CD4-positive, alpha-beta T cell treated with Interleukin-10 for 1 hour (primary cell): ENCODE results near the gene CCDC146.
"Not testable (repeated sequence)": the region's sequence is repeated elsewhere in the genome, so short reads cannot be mapped to it uniquely, and the experiment has no call there.

ENCODE experiments used
- DNase-seq: peaks from one replicate; pipeline ENCODE4 v3.0.0-alpha.2; 2020

The CCDC146 gene

DNA sequence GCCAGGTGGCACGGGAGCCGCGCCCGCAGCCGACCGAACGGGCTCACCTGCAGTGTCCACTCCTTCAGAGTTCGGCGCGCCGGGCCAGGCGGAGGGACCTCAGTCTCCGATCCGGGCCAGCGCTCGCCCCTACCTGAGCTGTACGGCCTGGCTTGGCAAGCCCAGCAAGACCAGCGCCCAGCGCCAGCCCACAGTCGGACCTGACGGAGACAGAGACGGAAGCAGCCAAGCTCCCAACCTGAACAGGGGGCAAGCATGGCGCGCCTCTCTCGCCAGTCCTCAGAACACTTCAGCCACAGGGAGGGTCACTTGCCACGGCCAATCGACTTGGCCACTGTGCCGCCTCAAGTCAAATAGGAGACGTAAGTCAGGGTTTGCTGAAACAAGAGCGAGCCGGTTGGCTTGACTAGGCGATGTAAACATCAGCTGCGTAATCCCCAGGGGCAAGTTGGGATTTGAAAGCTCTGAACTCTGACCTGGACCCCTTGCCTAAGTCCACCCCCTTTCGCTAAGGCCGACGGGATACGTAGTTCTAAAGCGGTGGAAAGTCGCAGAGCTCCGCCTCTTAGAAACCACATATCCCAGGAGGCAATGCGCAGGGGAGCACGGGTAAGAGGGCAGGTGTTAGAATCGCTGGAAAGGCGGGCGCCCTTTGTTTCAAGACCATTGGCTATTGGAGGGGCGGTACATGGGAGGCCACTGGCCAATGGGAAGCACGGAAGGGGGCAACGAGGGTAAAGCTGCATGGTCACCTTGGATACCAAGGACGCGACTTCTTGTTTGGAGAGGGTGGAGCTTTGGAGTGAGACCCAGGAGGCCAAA is at the start of gene CCDC146:
CCDC146 (plus strand) TSS at position 756 of the 822 bp plus-strand sequence. CDS start 45,054 bp downstream, outside the sequence.
- DNase-seq = peak; percentile 98

DNA sequence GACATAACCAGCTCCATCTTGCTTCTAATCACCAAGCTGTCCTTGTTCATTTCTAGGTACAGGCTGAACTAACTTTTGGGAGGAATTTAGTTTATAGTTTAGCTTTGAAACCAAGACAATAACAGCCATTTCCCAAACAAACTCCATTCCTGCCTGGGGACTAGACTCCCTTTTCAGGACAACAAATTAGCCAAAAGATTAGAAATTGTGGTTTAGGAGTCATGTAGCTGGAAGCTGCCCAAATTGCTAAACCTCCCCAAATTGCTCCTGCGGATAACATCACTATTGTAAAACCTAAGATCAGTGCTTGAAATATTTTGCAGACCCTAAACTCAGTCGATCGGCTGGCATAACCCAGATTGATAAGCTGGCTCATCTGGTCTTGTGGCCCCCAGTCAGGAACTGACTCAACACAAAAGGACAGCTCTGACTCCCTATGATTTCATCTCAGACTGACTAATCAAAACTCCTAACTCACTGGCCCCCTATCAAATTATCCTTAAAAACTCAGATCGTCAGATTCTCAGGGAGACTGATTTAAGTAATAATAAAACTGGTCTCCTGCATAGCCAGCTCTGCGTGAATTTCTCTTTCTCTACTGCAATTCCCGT is 47.5 kb upstream of the CCDC146 start:
- not testable (repeated sequence) for DNase-seq

DNA sequence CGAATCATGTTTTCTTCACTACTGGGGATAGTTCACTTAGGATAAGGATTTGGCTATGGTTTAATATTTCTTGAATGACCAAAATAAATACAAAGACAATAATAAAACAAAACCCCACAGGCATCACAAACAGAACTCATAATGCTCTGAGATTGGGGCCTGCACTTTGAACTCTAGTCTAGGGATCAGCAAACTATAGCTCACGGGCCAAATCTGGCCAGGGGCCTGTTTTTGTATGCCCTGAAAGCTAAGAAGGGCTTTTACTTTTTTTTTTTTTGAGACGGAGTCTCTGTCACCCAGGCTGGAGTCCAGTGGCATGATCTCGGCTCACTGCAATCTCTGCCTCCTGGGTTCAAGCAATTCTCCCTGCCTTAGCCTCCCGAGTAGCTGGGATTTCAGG is 45.4 kb upstream of the CCDC146 start:
- DNase-seq = not testable (repeated sequence)

- DNase-seq = not testable (repeated sequence)
Observed at GRCh38 chr7:77079112-77079511, 43.3 kb upstream of the CCDC146 start.

DNA sequence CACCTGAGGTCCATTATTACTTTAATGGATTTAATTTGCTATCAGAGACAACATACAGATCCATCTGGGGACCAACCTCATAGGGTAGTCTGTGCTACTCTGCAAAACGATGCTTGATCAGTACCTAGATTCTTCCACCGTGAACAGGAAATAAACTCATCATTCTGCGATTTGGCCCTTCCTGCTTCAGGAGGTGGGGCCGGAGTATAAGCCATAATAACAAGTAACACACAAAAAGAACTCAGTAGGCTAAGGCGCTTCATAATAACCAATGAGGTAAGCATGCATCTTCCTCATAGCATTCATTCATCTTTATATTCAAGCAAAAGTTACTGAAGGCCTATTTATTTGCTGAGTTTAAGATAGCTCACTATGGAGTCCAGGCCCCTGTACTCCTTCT is 42.8 kb upstream of the CCDC146 start:
- DNase-seq = not testable (repeated sequence)

GRCh38 chr7:77080236-77080635 is 42.2 kb upstream of the CCDC146 start:
- not testable (repeated sequence) for DNase-seq

DNA sequence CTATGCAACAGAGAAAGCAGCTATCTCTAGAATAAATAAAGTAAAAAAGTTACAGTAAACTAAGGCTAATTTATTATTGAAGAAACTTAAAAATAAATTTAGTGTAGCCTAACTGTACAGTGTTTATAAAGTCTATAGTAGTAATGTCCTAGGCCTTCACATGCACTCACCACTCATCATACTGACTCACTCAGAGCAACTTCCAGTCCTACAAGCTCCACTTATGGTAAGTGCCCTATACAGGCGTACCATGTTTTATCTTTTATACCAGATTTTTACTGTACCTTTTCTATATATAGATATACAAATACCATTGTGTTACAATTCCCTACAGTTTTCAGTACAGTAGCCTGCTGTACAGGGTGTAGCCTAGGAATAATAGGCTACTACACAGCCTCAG is 40.2 kb upstream of the CCDC146 start:
- not testable (repeated sequence) for DNase-seq

DNA sequence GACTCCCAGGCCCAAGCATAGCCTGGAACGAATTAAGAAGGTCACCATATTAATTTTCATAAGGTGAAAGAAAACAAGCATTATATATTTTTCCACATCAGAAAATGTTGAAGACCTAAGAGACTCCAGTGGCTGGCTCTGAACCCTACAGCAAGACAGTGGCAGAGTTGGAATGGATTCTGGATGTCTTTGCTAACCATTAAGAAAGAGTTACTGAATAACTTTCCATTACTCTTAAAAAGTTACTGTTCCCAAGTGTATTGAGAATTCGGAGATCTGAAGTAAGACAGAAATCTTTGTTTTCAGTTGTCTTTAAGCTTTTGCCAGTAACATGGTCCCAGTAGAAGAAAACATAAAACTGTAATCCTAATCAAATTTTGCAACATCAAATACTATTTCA is 30.1 kb upstream of the CCDC146 start:
- DNase-seq = not testable (repeated sequence)

DNA sequence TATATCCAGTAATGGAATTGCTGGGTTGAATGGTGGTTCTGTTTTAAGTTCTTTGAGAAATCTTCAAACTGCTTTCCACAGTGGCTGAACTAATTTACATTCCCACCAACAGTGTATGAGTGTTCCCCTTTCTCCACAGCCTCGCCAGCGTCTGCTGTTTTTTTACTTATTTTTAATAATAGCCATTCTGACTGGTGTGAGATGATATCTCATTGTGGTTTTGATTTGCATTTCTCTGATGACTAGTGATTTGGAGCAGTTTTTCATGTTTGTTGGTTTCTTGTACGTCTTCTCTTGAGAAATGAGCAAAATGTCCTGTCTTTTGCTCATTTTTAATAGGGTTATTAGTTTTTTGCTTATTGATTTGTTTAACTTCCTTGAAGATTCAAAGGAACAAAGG is 21.9 kb upstream of the CCDC146 start:
- not testable (repeated sequence) for DNase-seq

DNA sequence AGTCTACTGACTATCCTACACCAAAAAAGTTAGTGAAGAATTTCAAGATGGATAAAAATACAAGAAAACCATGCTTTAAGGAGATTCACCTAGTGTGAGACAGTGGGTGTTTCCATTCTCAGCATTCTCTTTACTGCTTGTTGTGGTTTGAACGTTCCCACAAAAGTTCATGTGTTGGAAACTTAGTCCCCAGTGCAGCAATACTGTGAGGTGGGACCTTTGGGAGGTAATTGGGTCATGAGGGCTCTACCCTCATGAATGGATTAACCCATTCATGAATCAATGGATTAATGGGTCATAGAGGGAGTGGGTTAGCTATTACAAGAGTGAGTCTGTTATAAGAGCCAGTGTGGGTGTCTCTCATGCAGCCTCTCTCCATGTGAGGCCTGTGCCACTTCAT is 21.2 kb upstream of the CCDC146 start:
- DNase-seq = not testable (repeated sequence)

DNA sequence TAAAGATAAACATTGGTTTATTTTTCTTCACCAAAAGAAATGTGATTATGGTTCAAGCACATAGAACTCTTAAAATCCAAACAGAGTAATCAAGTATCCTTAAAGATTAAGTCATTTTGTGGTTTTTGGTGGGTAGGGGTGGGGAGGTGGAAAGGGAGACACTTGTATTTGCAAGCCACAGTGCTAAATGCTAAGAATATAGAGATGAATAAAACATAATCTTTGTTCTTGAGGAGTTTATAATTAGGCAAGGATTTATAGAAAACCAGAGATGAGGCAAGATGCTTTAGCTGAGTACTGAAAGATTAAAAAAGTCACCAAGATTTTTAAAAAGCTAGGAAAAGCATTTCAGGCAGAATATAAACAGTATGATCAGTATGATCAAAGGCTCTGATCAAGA is 19.7 kb upstream of the CCDC146 start:
- not testable (repeated sequence) for DNase-seq

GRCh38 chr7:77105904-77106303 is 16.5 kb upstream of the CCDC146 start:
- not testable (repeated sequence) for DNase-seq

DNA sequence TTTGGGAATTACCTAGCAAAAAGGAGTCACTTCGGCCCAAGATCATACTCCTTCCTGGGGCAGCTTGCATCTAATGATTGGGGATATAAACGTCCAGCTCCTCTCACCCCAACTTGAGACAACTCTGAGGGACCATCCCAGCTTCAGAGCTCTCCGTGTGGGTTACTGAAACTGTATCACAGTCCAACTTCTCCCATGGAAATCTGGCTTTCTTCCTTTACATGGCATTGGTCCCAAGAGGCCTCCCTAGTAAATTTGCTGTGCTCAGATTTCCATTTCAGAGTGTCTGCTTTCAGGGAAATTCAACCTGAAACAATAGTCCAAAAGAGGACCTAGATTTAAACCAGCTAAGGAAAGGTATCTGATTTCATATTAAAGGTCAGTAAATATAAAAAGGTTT is 14.8 kb upstream of the CCDC146 start:
- DNase-seq = not testable (repeated sequence)

GRCh38 chr7:77108362-77108761 is 14.1 kb upstream of the CCDC146 start:
- not testable (repeated sequence) for DNase-seq

GRCh38 chr7:77112719-77113306 is 9.6 kb upstream of the CCDC146 start:
- peak; percentile 41 for DNase-seq

DNA sequence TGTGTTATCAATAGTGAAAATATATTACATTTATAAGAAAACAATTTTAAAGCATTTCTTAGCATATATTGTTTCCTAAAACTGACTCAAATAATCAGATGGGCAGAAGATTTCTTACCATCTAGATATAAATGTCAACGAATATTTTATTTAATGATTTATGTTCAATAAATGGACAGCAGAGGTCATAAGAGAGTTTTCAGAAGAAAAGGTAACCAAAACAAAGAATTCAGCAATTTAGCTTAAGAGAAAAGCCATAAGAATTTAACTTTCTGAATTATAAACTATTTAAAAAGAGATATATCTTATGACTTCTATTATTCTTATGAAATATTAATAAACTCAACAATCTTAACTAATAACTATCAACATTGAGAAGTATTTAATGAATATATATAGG is 3.1 kb downstream of the CCDC146 start:
- peak; percentile 11 for DNase-seq

- not testable (repeated sequence) for DNase-seq
Observed at GRCh38 chr7:77127009-77127408, 4.6 kb downstream of the CCDC146 start.

GRCh38 chr7:77128582-77129410 is 6.4 kb downstream of the CCDC146 start:
- DNase-seq = not testable (repeated sequence)

- DNase-seq = not testable (repeated sequence)
Observed at GRCh38 chr7:77131781-77132180, 9.4 kb downstream of the CCDC146 start.

DNA sequence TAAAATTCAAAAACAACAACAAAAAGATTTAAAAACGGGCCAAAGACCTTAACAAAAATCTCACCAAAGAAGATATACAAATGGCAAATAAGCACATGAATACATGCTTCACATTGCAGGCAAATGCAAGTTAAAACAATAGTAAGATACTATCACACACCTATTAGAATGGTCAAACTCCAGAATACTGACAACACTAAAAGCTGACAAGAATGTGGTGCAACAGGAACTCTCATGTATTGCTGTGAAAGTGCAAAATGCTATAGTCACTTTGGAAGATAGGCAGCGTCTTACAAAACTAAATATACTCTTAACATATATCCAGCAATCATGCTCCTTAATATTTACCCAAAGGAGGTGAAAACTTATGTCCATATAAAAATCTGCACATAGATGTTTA is 16.3 kb downstream of the CCDC146 start:
- DNase-seq = not testable (repeated sequence)

DNA sequence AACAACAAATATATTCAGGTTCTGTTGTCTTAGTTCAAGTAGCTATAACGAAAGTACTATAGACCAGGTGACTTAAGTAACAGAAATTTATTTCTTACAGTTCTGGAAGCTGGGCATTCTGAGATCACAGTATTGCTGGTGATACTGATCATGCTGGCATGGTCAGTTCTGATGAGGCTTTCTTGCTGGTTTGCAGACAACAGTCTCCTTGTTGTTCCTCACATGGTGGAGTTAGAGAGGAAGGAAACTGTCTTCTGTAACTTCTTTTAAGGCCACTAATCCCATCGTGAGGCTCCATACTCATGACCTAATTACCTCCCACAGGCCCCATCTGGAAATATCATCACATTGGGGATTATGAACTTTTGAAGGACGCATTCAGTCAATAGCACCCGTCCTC is 17.9 kb downstream of the CCDC146 start:
- not testable (repeated sequence) for DNase-seq

- not testable (repeated sequence) for DNase-seq
Observed at GRCh38 chr7:77152232-77152631, 29.8 kb downstream of the CCDC146 start.
